Measurements from ENCODE around the gene SEC24C. TPM values are rescaled to one million over a fixed set of nuclear protein-coding genes. Genes with fewer than 3 reads are reported as not detected.

The SEC24C gene
- total RNA-seq, 2 experiments from 2014 or later = 52.0 to 54.2 TPM

DNA sequence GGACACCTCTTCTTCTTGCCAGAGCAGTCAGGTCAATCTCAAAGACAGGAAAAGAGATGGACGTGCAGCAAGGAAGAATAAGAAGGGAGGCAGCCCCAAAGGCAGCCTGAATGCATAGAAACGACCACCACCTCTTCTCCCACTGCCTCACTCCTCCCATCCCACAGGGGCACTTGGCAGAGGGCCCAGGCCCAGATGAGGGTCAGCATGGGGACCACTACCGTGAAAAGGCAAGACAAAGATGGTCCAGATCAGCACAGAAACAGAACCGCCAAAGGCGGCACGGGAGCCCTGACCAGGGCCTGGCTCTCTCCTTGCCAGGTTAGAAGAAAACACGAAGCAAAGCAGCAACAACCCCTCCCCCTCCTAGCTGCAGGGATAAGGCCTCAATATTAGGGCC is 69.2 kb downstream of the SEC24C start:
- ATAC-seq (ENCODE audit: poor library complexity) (no peak), DNase-seq (no peak)
- Mint-ChIP-seq H3K27me3 (no peaks in the 10 kb centered on the region), H3K4me1 (ENCODE audit: low read depth) (peaks cover 28% of the 10 kb centered on the region), H3K9me3 (no peaks in the 10 kb centered on the region), H3K4me3 (peak overlapping the region; percentile 84), H3K27ac (peak overlapping the region; percentile 80), H3K36me3 (ENCODE audit: low read depth) (peaks cover 80% of the 10 kb centered on the region)
- no peak overlapping the region for H3K4me3 ChIP-seq (ENCODE audit: low read length)
- no peaks in the 10 kb centered on the region for H3K27me3 ChIP-seq (ENCODE audit: control insufficient read depth in 1 of 2, insufficient read depth in 2 of 2, low read length in 2 of 2)
- H3K9me3 ChIP-seq (ENCODE audit: control insufficient read depth in 1 of 2, insufficient read depth in 1 of 2, low read length in 2 of 2) = peaks cover 0 to 7% of the 10 kb centered on the region in 2 experiments
- peaks cover 31% of the 10 kb centered on the region for H3K4me1 ChIP-seq (ENCODE audit: insufficient read depth, low read length)
- ChIA-PET CTCF (interaction anchor here (1.4 kb wide), 1 partner anchor 52 kb away, joined by 3 read pairs; no protein-coding TSS in a partner anchor), POLR2A (interaction anchor here (1.1 to 2.0 kb wide), 2 partner anchors 40 to 41 kb away, joined by 3 to 5 read pairs; a partner anchor contains a TSS)
- TF ChIP-seq, protein P1, sequence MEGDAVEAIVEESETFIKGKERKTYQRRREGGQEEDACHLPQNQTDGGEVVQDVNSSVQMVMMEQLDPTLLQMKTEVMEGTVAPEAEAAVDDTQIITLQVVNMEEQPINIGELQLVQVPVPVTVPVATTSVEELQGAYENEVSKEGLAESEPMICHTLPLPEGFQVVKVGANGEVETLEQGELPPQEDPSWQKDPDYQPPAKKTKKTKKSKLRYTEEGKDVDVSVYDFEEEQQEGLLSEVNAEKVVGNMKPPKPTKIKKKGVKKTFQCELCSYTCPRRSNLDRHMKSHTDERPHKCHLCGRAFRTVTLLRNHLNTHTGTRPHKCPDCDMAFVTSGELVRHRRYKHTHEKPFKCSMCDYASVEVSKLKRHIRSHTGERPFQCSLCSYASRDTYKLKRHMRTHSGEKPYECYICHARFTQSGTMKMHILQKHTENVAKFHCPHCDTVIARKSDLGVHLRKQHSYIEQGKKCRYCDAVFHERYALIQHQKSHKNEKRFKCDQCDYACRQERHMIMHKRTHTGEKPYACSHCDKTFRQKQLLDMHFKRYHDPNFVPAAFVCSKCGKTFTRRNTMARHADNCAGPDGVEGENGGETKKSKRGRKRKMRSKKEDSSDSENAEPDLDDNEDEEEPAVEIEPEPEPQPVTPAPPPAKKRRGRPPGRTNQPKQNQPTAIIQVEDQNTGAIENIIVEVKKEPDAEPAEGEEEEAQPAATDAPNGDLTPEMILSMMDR (IDR thresholded peaks at IDR 0.05) = no peak
- intact Hi-C loops (cut with DNase I, micrococcal nuclease) = loop anchor here in 1 of 2 experiments (2.0 to 10.0 kb wide), 3 partner anchors 67 to 1014 kb away; partner anchors contain the start of genes KAT6B and PPP3CB
- no peak overlapping the region for H3K27ac ChIP-seq (ENCODE audit: low read depth in 1 of 2, low read length in 2 of 2)
- peaks cover 69% of the 10 kb centered on the region for H3K36me3 ChIP-seq (ENCODE audit: insufficient read depth, low read length)

DNA sequence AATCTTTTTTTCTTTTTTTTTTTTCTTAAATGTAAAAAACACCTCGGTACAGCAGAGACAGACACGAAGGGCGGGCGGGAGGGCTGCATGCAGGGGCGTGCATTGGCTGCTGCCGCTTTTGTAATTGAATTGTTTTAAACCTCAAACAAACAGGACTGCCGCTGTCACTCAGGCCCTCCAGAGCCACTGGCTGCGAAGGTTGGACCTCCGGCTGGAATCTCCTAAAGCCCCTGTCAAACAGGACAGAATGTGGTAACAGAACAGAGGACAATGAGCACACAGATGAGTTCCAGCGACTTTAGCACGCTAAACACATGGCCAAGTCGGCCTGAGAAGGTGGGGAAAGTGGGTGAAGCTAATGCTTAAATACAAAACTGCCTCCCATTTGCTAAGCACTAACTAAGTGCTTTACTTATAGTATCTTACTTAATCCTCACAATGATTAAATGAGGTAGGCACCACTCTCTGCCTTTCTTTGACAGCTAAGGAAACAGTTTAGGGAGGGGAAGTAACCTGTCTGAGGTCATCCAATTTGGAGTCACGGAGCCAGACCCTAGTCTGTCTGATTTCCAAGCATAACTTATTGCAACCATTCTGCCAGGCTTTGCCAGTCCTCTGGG is 70.2 kb downstream of the SEC24C start:
- ChIA-PET CTCF (interaction anchor here (1.4 kb wide), 1 partner anchor 22 kb away, joined by 3 read pairs; no protein-coding TSS in a partner anchor), POLR2A (interaction anchor here (1.1 kb wide), 1 partner anchor 42 kb away, joined by 3 read pairs; a partner anchor contains a TSS)
- peaks cover 76% of the 10 kb centered on the region for H3K36me3 Mint-ChIP-seq (ENCODE audit: low read depth)
- Histone ChIP-seq H3K27me3 (ENCODE audit: control insufficient read depth in 1 of 2, insufficient read depth in 2 of 2, low read length in 2 of 2) (no peaks in the 10 kb centered on the region), H3K4me3 (ENCODE audit: low read length) (no peak overlapping the region), H3K36me3 (ENCODE audit: insufficient read depth, low read length) (peaks cover 68% of the 10 kb centered on the region), H3K27ac (ENCODE audit: low read depth in 1 of 2, low read length in 2 of 2) (no peak overlapping the region), H3K4me1 (ENCODE audit: insufficient read depth, low read length) (peaks cover 23% of the 10 kb centered on the region), H3K9me3 (ENCODE audit: control insufficient read depth in 1 of 2, insufficient read depth in 1 of 2, low read length in 2 of 2) (peaks cover 0 to 7% of the 10 kb centered on the region in 2 experiments)
- no peak overlapping the region for H3K27ac Mint-ChIP-seq
- H3K4me3 Mint-ChIP-seq = no peak overlapping the region
- peaks cover 18% of the 10 kb centered on the region for H3K4me1 Mint-ChIP-seq (ENCODE audit: low read depth)
- intact Hi-C loops (cut with DNase I, micrococcal nuclease) = loop anchor here in 1 of 2 experiments (5.0 to 10.0 kb wide), 2 partner anchors 320 to 1013 kb away; partner anchors contain the start of genes KAT6B and PPP3CB
- TF ChIP-seq, protein P1 (IDR thresholded peaks at IDR 0.05) = no peak
- ATAC-seq (ENCODE audit: poor library complexity) (no peak), DNase-seq (no peak)
- H3K9me3 Mint-ChIP-seq = no peaks in the 10 kb centered on the region
- no peaks in the 10 kb centered on the region for H3K27me3 Mint-ChIP-seq

DNA sequence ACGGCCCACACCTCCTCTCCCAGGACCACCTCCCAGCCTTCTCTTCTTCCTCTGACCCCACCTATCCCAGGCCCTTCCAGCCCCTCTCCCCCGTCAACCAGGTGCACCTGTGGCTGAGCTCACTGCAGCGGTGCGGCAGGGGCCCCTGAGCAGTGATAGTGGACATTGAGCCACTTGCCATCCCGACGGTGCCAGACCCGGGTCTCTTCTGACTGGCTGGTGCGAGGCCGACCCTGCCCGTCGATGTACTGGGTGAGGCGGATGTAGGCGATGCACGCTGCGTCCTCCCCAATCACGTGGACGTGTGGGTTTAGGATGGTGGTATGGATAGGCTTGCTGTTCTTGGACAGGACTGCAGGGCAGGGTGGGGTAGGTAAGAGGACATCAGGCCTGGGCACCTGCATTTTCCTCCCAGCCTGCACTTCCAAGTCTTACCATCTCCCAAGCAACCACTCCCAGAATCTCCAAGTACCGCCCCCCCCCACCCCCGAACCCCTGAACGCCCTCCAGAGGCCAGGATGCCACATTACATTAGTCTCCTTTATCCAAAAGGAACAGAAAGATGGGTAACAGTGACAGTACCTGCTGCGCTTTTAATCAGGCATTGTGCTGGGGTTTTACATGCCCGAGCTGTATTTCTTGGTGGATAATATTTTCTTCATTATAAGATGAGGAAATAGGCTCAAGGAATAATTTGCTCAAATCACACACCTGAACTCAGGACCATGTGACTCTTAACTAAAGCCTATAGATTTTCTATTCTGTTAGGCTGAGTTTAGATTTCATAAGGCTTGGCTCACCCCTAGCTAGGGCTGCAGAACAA is 70.9 kb downstream of the SEC24C start:
- ATAC-seq (ENCODE audit: poor library complexity) (no peak), DNase-seq (peak in 3 of 14 experiments; percentile 16 to 45 (median 40))
- Histone ChIP-seq H3K27me3 (ENCODE audit: control insufficient read depth in 1 of 2, insufficient read depth in 2 of 2, low read length in 2 of 2) (no peaks in the 10 kb centered on the region), H3K27ac (ENCODE audit: low read depth in 1 of 2, low read length in 2 of 2) (no peak overlapping the region), H3K9me3 (ENCODE audit: control insufficient read depth in 1 of 2, insufficient read depth in 1 of 2, low read length in 2 of 2) (peaks cover 0 to 7% of the 10 kb centered on the region in 2 experiments), H3K4me1 (ENCODE audit: insufficient read depth, low read length) (peaks cover 16% of the 10 kb centered on the region), H3K36me3 (ENCODE audit: insufficient read depth, low read length) (peaks cover 69% of the 10 kb centered on the region), H3K4me3 (ENCODE audit: low read length) (no peak overlapping the region)
- CTCF ChIA-PET = interaction anchor here (1.1 to 1.4 kb wide), 2 partner anchors 21 to 42 kb away, joined by 3 read pairs; no protein-coding TSS in a partner anchor
- H3K9me3 Mint-ChIP-seq = no peaks in the 10 kb centered on the region
- TF ChIP-seq, protein P1 (IDR thresholded peaks at IDR 0.05) = peak; percentile 16
- H3K27me3 Mint-ChIP-seq = no peaks in the 10 kb centered on the region
- peaks cover 10% of the 10 kb centered on the region for H3K4me1 Mint-ChIP-seq (ENCODE audit: low read depth)
- intact Hi-C loops (cut with DNase I, micrococcal nuclease) = loop anchor here in 1 of 2 experiments (5.0 to 10.0 kb wide), 2 partner anchors 320 to 1012 kb away; partner anchors contain the start of genes KAT6B and PPP3CB
- no peak overlapping the region for H3K27ac Mint-ChIP-seq
- POLR2A ChIA-PET = interaction anchor here (1.3 kb wide), 1 partner anchor 43 kb away, joined by 3 read pairs; a partner anchor contains a TSS
- H3K4me3 Mint-ChIP-seq = no peak overlapping the region
- H3K36me3 Mint-ChIP-seq (ENCODE audit: low read depth) = peaks cover 74% of the 10 kb centered on the region
